ENCODE results near the gene MID1.

MID1 gene

GRCh38 chrX:10482708-10483107 lies 137.7 kb downstream of the MID1 start:
- DNase-seq = no peak

GRCh38 chrX:10482261-10482660 lies 138.1 kb downstream of the MID1 start:
- no peak for DNase-seq

GRCh38 chrX:10480861-10481260 lies 139.5 kb downstream of the MID1 start:
- DNase-seq = no peak

- DNase-seq = no peak
Observed at GRCh38 chrX:10479508-10479907, 140.9 kb downstream of the MID1 start.

- no peak for DNase-seq
Observed at GRCh38 chrX:10477525-10477924, 142.9 kb downstream of the MID1 start.

- DNase-seq = no peak
Observed at GRCh38 chrX:10474913-10475568, 145.3 kb downstream of the MID1 start.

- no peak for DNase-seq
Observed at GRCh38 chrX:10474510-10474909, 145.9 kb downstream of the MID1 start.

GRCh38 chrX:10471418-10471817 lies 149.0 kb downstream of the MID1 start:
- no peak for DNase-seq

- DNase-seq = no peak
Observed at GRCh38 chrX:10470009-10470408, 150.4 kb downstream of the MID1 start.

- no peak for DNase-seq
Observed at GRCh38 chrX:10467793-10468192, 152.6 kb downstream of the MID1 start.

- no peak for DNase-seq
Observed at GRCh38 chrX:10465254-10465653, 155.1 kb downstream of the MID1 start.

GRCh38 chrX:10457092-10457491 lies 163.3 kb downstream of the MID1 start:
- no peak for DNase-seq

- no peak for DNase-seq
Observed at GRCh38 chrX:10453945-10454344, 166.4 kb downstream of the MID1 start.

- DNase-seq = no peak
Observed at GRCh38 chrX:10450959-10451355, 169.4 kb downstream of the MID1 start.

- no peak for DNase-seq
Observed at GRCh38 chrX:10450229-10450958, 170.0 kb downstream of the MID1 start.

- DNase-seq = no peak
Observed at GRCh38 chrX:10447564-10448214, 172.7 kb downstream of the MID1 start.

- DNase-seq = no peak
Observed at GRCh38 chrX:10444204-10444603, 176.2 kb downstream of the MID1 start.

- DNase-seq = no peak
Observed at GRCh38 chrX:10441464-10441863, 178.9 kb downstream of the MID1 start.

GRCh38 chrX:10433296-10433965 lies 187.0 kb downstream of the MID1 start:
- no peak for DNase-seq

- DNase-seq = no peak
Observed at GRCh38 chrX:10429908-10430307, 190.5 kb downstream of the MID1 start.

GRCh38 chrX:10427249-10427648 lies 193.1 kb downstream of the MID1 start:
- DNase-seq = no peak

- DNase-seq = no peak
Observed at GRCh38 chrX:10423716-10424115, 196.7 kb downstream of the MID1 start.

- no peak for DNase-seq
Observed at GRCh38 chrX:10420134-10420533, 200.3 kb downstream of the MID1 start.

GRCh38 chrX:10416424-10416823 lies 204.0 kb downstream of the MID1 start:
- no peak for DNase-seq
